Spinal cord (tissue), 10 donors: ENCODE results near the gene ADARB1. TPM values are rescaled to one million over a fixed set of nuclear protein-coding genes. Genes with fewer than 3 reads are reported as not detected.

Experiments
- DNase-seq, 6 donors: peaks; one replicate each; pipeline versions ENCODE4 v3.0.0 to v3.0.0-alpha.2; 2013 to 2015; ENCODE audit warnings: low spot score in 6 of 6, low read depth in 4 of 6
- H3K27ac ChIP-seq: one replicate; pipeline ENCODE4 v1.5.1; 2013; ENCODE audit warnings: low read depth, low read length, control low read depth
- H3K27me3 ChIP-seq: one replicate; pipeline ENCODE4 v1.6.1; 2013; ENCODE audit warnings: low read length; ENCODE audit not compliant: control insufficient read depth, insufficient read depth
- H3K36me3 ChIP-seq: one replicate; pipeline ENCODE4 v1.6.1; 2013; ENCODE audit warnings: low read length; ENCODE audit not compliant: control insufficient read depth, insufficient read depth
- H3K4me1 ChIP-seq: one replicate; pipeline ENCODE4 v1.6.1; 2013; ENCODE audit warnings: low read length; ENCODE audit not compliant: control insufficient read depth, insufficient read depth
- H3K4me3 ChIP-seq: one replicate; pipeline ENCODE4 v1.5.1; 2013; ENCODE audit warnings: low read depth, low read length, control low read depth
- H3K9me3 ChIP-seq: one replicate; pipeline ENCODE4 v1.6.1; 2013; ENCODE audit warnings: low read length; ENCODE audit not compliant: control insufficient read depth, insufficient read depth
- WGBS: methylation state at CpG from one replicate; pipeline ENCODE4 v1.1.5; 2013; ENCODE audit warnings: missing lambda C conversion rate; ENCODE audit not compliant: insufficient coverage; 5-methylcytosine and 5-hydroxymethylcytosine counted together
- polyA plus RNA-seq, 2 donors: library from polyadenylated mRNA; unstranded; fragments of 120-200 nt; gene quantifications; one replicate each; pipeline ENCODE4 v1.2.1, GENCODE V29; 2013; ENCODE audit not compliant: insufficient read length in 2 of 2
- total RNA-seq, 2 donors: library from RNA; depleted of rRNA in 1 of 2; stranded (reverse); fragments of 120-200 nt in 1 of 2; fragments of >200 nt in 1 of 2; gene quantifications; one replicate each; pipeline versions ENCODE4 v1.2.3 to v1.2.4, GENCODE V29; 2013 to 2014
- donor health status: healthy.

Gene ADARB1
- total and polyA plus RNA-seq, 4 donors: 18.2 to 39.4 (median 28.8) TPM

DNA sequence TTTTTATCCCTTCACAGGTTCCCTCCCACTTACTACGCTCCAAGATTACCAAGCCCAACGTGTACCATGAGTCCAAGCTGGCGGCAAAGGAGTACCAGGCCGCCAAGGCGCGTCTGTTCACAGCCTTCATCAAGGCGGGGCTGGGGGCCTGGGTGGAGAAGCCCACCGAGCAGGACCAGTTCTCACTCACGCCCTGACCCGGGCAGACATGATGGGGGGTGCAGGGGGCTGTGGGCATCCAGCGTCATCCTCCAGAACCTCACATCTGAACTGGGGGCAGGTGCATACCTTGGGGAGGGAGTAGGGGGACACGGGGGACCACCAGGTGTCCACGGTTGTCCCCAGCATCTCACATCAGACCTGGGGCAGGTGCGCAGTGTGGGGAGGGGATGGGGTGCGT is 147.6 kb downstream of the ADARB1 start:
- no peak overlapping the region for H3K4me3 ChIP-seq
- DNase-seq: no peak
- H3K4me1 ChIP-seq: no peaks in the 10 kb centered on the region
- H3K27me3 ChIP-seq: no peaks in the 10 kb centered on the region
- peaks cover 31% of the 10 kb centered on the region for H3K36me3 ChIP-seq
- H3K9me3 ChIP-seq: peaks cover 2% of the 10 kb centered on the region
- WGBS: 97% methylated on average over 13 of the region's 15 CpGs
- H3K27ac ChIP-seq: no peak overlapping the region

GRCh38 chr21:45223236-45224185 is 149.1 kb downstream of the ADARB1 start:
- Histone ChIP-seq H3K36me3 (peaks cover 33% of the 10 kb centered on the region), H3K4me1 (peaks cover 3% of the 10 kb centered on the region), H3K27me3 (no peaks in the 10 kb centered on the region), H3K4me3 (no peak overlapping the region), H3K9me3 (no peaks in the 10 kb centered on the region), H3K27ac (no peak overlapping the region)
- no peak for DNase-seq
- WGBS: 85% methylated on average over 25 of the region's 36 CpGs

DNA sequence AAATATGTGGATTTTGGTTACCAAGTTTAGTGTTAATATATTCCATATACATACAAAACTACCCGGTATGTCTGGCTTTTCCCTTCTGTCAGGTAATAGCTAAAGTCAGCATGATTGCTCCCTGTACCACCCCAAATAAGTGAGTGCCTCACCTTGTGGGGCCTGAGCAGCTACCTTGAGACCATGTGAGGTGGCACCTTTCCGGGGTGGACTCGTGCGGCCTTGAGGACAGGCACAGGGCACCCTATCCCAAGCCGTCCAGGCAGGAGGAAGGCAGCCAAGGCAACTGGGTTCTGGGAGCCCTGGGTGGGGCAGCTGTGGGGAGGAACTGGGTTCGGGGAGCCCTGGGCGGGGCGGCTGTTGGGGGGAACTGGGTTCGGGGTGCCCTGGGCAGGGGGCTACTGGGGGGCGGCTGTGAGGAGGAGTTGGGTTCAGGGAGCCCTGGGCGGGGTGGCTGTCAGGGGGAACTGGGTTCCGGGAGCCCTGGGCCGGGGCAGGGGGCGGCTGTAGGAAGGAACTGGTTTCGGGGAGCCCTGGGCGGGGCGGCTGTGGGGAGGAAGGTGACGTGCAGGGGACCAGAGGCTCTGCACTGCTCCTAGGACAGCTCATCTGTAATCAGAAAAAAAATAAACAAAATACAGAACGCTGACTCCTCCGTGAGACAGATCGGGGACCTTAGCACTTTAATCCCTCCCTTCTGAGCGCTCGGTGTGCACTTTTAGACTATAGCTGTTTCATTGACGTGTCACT is 150.0 kb downstream of the ADARB1 start:
- H3K36me3 ChIP-seq: peaks cover 33% of the 10 kb centered on the region
- DNase-seq: no peak

GRCh38 chr21:45225041-45225740 is 150.8 kb downstream of the ADARB1 start:
- 90% methylated on average over 6 of the region's 11 CpGs for WGBS
- H3K4me1 ChIP-seq: peaks cover 3% of the 10 kb centered on the region
- no peaks in the 10 kb centered on the region for H3K27me3 ChIP-seq
- no peak overlapping the region for H3K27ac ChIP-seq
- DNase-seq: no peak
- H3K4me3 ChIP-seq: no peak overlapping the region
- no peaks in the 10 kb centered on the region for H3K9me3 ChIP-seq
- H3K36me3 ChIP-seq: peaks cover 33% of the 10 kb centered on the region

More for the DNA sequence above, 150.0 kb downstream of the ADARB1 start:
- Histone ChIP-seq H3K27me3 (no peaks in the 10 kb centered on the region), H3K4me1 (peaks cover 3% of the 10 kb centered on the region), H3K9me3 (no peaks in the 10 kb centered on the region), H3K27ac (no peak overlapping the region), H3K4me3 (no peak overlapping the region)
- WGBS: 91% methylated on average over 7 of the region's 24 CpGs

GRCh38 chr21:45225741-45226327 is 151.5 kb downstream of the ADARB1 start:
- Histone ChIP-seq H3K9me3 (no peaks in the 10 kb centered on the region), H3K27ac (no peak overlapping the region), H3K27me3 (no peaks in the 10 kb centered on the region), H3K4me1 (peaks cover 3% of the 10 kb centered on the region), H3K36me3 (peaks cover 29% of the 10 kb centered on the region), H3K4me3 (no peak overlapping the region)
- DNase-seq: peak in 1 of 6 donors; percentile 8
- 74% methylated on average over 12 of the region's 16 CpGs for WGBS

- H3K27me3 ChIP-seq: no peaks in the 10 kb centered on the region
- H3K9me3 ChIP-seq: no peaks in the 10 kb centered on the region
- 61% methylated on average over 5 of the region's 15 CpGs for WGBS
- no peak for DNase-seq
- H3K4me3 ChIP-seq: no peak overlapping the region
- H3K4me1 ChIP-seq: peaks cover 3% of the 10 kb centered on the region
- H3K36me3 ChIP-seq: peaks cover 21% of the 10 kb centered on the region
- H3K27ac ChIP-seq: no peak overlapping the region
These were observed 152.4 kb downstream of the ADARB1 start for GRCh38 chr21:45226540-45227326.

- Histone ChIP-seq H3K27ac (no peak overlapping the region), H3K4me1 (peaks cover 3% of the 10 kb centered on the region), H3K27me3 (no peaks in the 10 kb centered on the region), H3K9me3 (no peaks in the 10 kb centered on the region), H3K4me3 (no peak overlapping the region), H3K36me3 (peaks cover 12% of the 10 kb centered on the region)
- WGBS: 75% methylated on average over 8 of the region's 10 CpGs
- DNase-seq: peak in 1 of 6 donors; percentile 6
These were observed 153.4 kb downstream of the ADARB1 start for GRCh38 chr21:45227735-45228134.

GRCh38 chr21:45228171-45228641 is 153.8 kb downstream of the ADARB1 start:
- Histone ChIP-seq H3K9me3 (no peaks in the 10 kb centered on the region), H3K27ac (no peak overlapping the region), H3K36me3 (peaks cover 9% of the 10 kb centered on the region), H3K27me3 (no peaks in the 10 kb centered on the region), H3K4me1 (peaks cover 3% of the 10 kb centered on the region), H3K4me3 (no peak overlapping the region)
- whole genome bisulfite sequencing: 56% methylated on average over 6 of the region's 6 CpGs
- DNase-seq: peak in 2 of 6 donors; percentile 26 to 39
